Measurements from ENCODE around the gene C1QTNF2.

Gene C1QTNF2

GRCh38 chr5:160311491-160312133 is 58.8 kb downstream of the C1QTNF2 start:
- no peaks in the 10 kb centered on the region for H3K9me3 Mint-ChIP-seq (ENCODE audit: low read depth)
- no peaks in the 10 kb centered on the region for H3K36me3 Mint-ChIP-seq
- peak overlapping the region; percentile 76 for H3K4me3 Mint-ChIP-seq
- no peak overlapping the region for H3K27ac Mint-ChIP-seq
- H3K4me1 Mint-ChIP-seq (ENCODE audit: low read depth): peaks cover 9% of the 10 kb centered on the region
- H3K27me3 Mint-ChIP-seq: peaks cover 35% of the 10 kb centered on the region

DNA sequence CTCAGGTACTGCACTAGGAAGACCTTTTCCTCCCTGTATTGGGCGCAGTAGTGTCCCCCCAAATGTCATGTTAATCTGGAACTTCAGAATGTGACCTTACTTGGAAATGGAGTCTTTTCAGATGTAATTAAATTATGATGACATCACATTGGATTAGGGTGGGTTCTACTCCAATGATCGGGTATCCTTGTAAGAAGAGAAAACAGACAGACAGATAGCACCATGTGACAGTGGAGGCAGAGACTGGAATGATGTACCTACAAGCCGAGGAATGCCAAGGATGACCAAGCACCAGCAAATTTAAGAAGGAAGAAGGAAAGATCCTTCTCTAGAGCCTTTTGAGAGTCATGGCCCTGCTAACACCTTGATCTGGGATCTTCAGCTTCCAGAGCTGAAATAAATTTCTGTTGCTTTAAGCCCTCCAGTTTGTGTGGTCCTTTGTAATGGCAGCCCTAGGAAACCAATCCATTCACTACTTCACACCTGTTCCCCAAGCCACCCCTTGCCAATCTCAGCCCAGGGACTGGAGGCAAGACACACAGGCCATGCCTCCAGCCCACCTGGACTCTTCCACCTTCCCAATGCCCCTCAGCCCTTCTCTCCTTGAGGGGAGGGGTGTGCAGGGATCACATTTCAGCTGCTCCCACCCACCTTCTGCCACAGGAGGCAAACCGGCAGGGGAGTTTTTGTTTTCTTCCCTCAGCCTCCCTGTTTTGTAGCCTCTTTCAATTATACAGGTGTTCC is 59.7 kb downstream of the C1QTNF2 start:
- no peaks in the 10 kb centered on the region for H3K9me3 Mint-ChIP-seq (ENCODE audit: low read depth)
- H3K4me3 Mint-ChIP-seq: peak overlapping the region; percentile 9

DNA sequence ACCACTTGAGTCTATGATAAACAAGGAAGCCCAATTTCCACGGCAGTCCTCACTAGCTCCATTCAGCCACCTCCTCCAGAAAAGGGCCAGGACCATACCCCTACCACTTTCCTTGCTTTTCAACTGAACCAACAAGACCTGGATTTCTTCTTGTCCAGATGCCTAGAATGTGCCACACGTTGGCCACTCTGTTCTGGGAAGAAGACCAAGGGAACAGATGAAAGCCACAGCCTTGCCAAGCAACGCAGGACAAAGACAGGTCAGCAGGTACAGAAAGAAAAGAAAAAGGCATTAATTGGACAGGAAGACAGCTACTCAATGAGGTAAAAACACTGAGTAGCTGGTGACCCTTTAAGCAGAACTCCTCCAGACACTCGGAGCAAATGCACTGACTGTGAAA is 60.3 kb downstream of the C1QTNF2 start:
- Mint-ChIP-seq H3K27ac (no peak overlapping the region), H3K9me3 (ENCODE audit: low read depth) (no peaks in the 10 kb centered on the region), H3K27me3 (peaks cover 31% of the 10 kb centered on the region), H3K4me3 (no peak overlapping the region), H3K36me3 (no peaks in the 10 kb centered on the region), H3K4me1 (ENCODE audit: low read depth) (peaks cover 9% of the 10 kb centered on the region)

More for the DNA sequence above, 59.7 kb downstream of the C1QTNF2 start:
- Mint-ChIP-seq H3K27me3 (peaks cover 31% of the 10 kb centered on the region), H3K36me3 (no peaks in the 10 kb centered on the region), H3K4me1 (ENCODE audit: low read depth) (peaks cover 9% of the 10 kb centered on the region), H3K27ac (no peak overlapping the region)

DNA sequence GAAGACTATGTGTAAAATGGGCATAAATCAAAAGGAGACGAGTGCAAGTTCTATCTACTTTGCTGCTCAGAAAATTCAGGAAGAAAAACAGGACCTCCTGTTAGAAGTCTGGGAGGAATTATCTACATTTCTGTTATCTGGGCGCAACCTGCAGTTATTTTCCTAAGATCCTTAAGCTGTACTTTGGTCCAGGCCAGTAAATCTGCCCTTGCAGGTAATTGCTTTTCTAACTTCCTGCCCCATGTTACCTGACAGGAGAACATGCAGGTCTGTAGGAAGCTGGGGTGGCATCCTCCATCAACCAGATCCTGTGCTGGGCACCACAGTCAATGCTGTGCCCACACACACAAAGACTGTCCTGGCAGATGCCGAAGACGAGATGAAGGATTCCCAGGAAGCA is 63.7 kb downstream of the C1QTNF2 start:
- H3K9me3 Mint-ChIP-seq (ENCODE audit: low read depth): no peaks in the 10 kb centered on the region
- no peaks in the 10 kb centered on the region for H3K36me3 Mint-ChIP-seq
- H3K27me3 Mint-ChIP-seq: peaks cover 23% of the 10 kb centered on the region
- H3K4me1 Mint-ChIP-seq (ENCODE audit: low read depth): peaks cover 3% of the 10 kb centered on the region
- H3K27ac Mint-ChIP-seq: no peak overlapping the region
- no peak overlapping the region for H3K4me3 Mint-ChIP-seq

DNA sequence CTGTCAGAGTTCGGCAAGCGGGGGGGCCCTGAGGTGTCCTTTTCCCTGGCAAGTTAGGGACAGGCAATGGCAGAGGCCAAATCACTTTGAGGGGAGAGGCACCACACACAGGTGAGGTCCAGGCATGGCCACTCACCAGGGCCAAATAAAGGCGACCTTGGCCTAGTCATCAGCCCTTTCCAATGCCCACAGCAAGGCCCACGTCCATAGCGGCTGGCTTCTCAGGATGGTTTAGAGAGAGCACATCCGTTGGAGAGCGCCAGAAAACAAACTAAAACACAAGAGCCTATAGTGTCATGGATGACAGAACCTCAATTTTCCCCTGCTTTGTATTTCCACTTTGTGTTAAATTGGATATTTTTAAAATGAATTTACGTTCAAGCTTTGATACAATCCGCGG is 65.1 kb downstream of the C1QTNF2 start:
- H3K27me3 Mint-ChIP-seq: peaks cover 12% of the 10 kb centered on the region
- H3K9me3 Mint-ChIP-seq (ENCODE audit: low read depth): no peaks in the 10 kb centered on the region
- no peak overlapping the region for H3K4me3 Mint-ChIP-seq
- no peak overlapping the region for H3K27ac Mint-ChIP-seq
- H3K4me1 Mint-ChIP-seq (ENCODE audit: low read depth): no peaks in the 10 kb centered on the region
- H3K36me3 Mint-ChIP-seq: no peaks in the 10 kb centered on the region

DNA sequence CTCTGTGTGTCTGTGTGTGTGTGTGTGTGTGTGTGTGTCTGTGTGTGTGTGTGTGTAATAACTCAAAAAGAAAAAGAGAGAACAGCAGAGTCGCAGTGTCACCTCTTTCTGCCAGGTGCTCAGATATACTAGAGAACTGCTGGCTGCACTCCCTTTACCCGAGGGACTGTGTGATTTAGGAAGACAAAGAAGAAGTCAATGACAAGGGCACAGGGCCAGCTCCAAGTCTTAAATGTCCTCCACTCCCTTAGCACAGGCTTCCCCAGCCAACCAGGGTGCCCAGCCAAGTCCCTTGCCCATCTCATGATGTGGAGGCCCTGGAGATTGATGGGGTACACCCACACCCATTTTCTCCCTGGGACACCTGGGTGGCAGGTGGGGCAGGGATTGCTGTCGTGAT is 66.7 kb downstream of the C1QTNF2 start:
- Mint-ChIP-seq H3K4me3 (no peak overlapping the region), H3K4me1 (ENCODE audit: low read depth) (no peaks in the 10 kb centered on the region), H3K27me3 (peaks cover 6% of the 10 kb centered on the region), H3K9me3 (ENCODE audit: low read depth) (no peaks in the 10 kb centered on the region), H3K36me3 (no peaks in the 10 kb centered on the region), H3K27ac (no peak overlapping the region)

GRCh38 chr5:160298189-160298588 is 72.2 kb downstream of the C1QTNF2 start:
- no peak overlapping the region for H3K4me3 Mint-ChIP-seq
- no peaks in the 10 kb centered on the region for H3K4me1 Mint-ChIP-seq (ENCODE audit: low read depth)
- H3K27ac Mint-ChIP-seq: no peak overlapping the region

DNA sequence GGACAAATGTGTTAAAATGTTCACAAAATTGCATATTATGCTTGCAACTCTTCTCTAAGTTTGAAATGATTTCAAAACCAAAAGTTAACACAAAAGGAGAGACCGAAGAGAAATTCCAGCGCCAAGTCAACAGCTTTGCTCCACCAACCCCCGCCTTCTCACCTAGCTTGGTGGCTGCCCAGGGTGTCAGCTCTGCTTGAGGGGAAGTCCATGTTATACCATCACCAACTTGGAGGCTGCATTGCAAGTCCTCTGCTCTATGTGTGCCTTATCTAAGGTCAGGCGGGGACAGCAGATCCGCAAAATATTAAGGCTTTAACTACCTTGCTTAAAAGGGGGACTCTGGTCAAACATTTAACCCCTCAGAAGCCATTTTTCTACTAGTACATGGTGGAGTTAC is 72.7 kb downstream of the C1QTNF2 start:
- no peaks in the 10 kb centered on the region for H3K9me3 Mint-ChIP-seq (ENCODE audit: low read depth)
- no peak overlapping the region for H3K4me3 Mint-ChIP-seq
- H3K27ac Mint-ChIP-seq: no peak overlapping the region
- no peaks in the 10 kb centered on the region for H3K4me1 Mint-ChIP-seq (ENCODE audit: low read depth)
- H3K27me3 Mint-ChIP-seq: peaks cover under 1% of the 10 kb centered on the region
- no peaks in the 10 kb centered on the region for H3K36me3 Mint-ChIP-seq

More at GRCh38 chr5:160298189-160298588, 72.2 kb downstream of the C1QTNF2 start:
- Mint-ChIP-seq H3K36me3 (no peaks in the 10 kb centered on the region), H3K27me3 (peaks cover 2% of the 10 kb centered on the region), H3K9me3 (ENCODE audit: low read depth) (no peaks in the 10 kb centered on the region)
